Astrocyte (in vitro differentiated cells and primary cell): Measurements from ENCODE around the gene NRG2. TPM values are rescaled to one million over a fixed set of nuclear protein-coding genes. Genes with fewer than 3 reads are reported as not detected.

Source experiments
- DNase-seq: peaks from one replicate; pipeline ENCODE4 v3.0.0-alpha.2; 2010; ENCODE audit warnings: low read depth
- FAIRE-seq: peaks from 2 replicates; lab custom pipeline; 2011; peaks lifted over from hg19 to GRCh38; lab: Jason Lieb, UNC
- H2AFZ ChIP-seq: 2 replicates; pipeline ENCODE4 v1.6.0; 2012; ENCODE audit warnings: low read depth, low read length, inconsistent platforms
- H3K27ac ChIP-seq: 2 replicates; pipeline ENCODE4 v1.5.1; 2011; ENCODE audit warnings: low read depth, low read length, inconsistent platforms
- H3K27me3 ChIP-seq: 2 replicates; pipeline ENCODE4 v1.6.0; 2011; ENCODE audit warnings: low read length, inconsistent platforms; ENCODE audit not compliant: insufficient read depth
- H3K36me3 ChIP-seq: 2 replicates; pipeline ENCODE4 v1.5.1; 2011; ENCODE audit warnings: low read length, inconsistent platforms; ENCODE audit not compliant: insufficient read depth
- H3K4me1 ChIP-seq: 2 replicates; pipeline ENCODE4 v1.5.1; 2011; ENCODE audit warnings: low read length, inconsistent platforms; ENCODE audit not compliant: insufficient read depth
- H3K4me2 ChIP-seq: 2 replicates; pipeline ENCODE4 v1.6.0; 2012; ENCODE audit warnings: low read length, inconsistent platforms
- H3K4me3 ChIP-seq: 2 replicates; pipeline ENCODE4 v1.5.1; 2011; ENCODE audit warnings: low read depth, mild to moderate bottlenecking, low read length, inconsistent platforms; ENCODE audit not compliant: insufficient read depth
- H3K79me2 ChIP-seq: 2 replicates; pipeline ENCODE4 v1.6.0; 2012; ENCODE audit warnings: mild to moderate bottlenecking, low read length, inconsistent platforms; ENCODE audit not compliant: insufficient read depth
- H3K9ac ChIP-seq: 2 replicates; pipeline ENCODE4 v1.6.0; 2012; ENCODE audit warnings: mild to moderate bottlenecking, low read length, inconsistent platforms
- H3K9me3 ChIP-seq: 2 replicates; pipeline ENCODE4 v1.5.1; 2012; ENCODE audit warnings: low read depth, mild to moderate bottlenecking, low read length, inconsistent platforms; ENCODE audit not compliant: insufficient read depth
- H4K20me1 ChIP-seq: 2 replicates; pipeline ENCODE4 v1.6.0; 2012; ENCODE audit warnings: low read length, inconsistent platforms; ENCODE audit not compliant: insufficient read depth
- H3K27ac Mint-ChIP-seq: one replicate; pipeline ENCODE4 v1.8.0; 2021; ENCODE audit warnings: mild to moderate bottlenecking, mixed read lengths; ENCODE audit not compliant: unreplicated experiment
- H3K27me3 Mint-ChIP-seq: one replicate; pipeline ENCODE4 v1.8.0; 2021; ENCODE audit warnings: low read depth, mixed read lengths; ENCODE audit not compliant: unreplicated experiment
- H3K36me3 Mint-ChIP-seq: one replicate; pipeline ENCODE4 v1.8.0; 2021; ENCODE audit warnings: low read depth, mixed read lengths; ENCODE audit not compliant: unreplicated experiment
- H3K4me1 Mint-ChIP-seq: one replicate; pipeline ENCODE4 v1.8.0; 2021; ENCODE audit warnings: low read depth, mixed read lengths; ENCODE audit not compliant: unreplicated experiment
- H3K4me3 Mint-ChIP-seq: one replicate; pipeline ENCODE4 v1.8.0; 2021; ENCODE audit warnings: mild to moderate bottlenecking, moderate library complexity, mixed read lengths; ENCODE audit not compliant: unreplicated experiment
- H3K9me3 Mint-ChIP-seq: one replicate; pipeline ENCODE4 v1.8.0; 2021; ENCODE audit warnings: mild to moderate bottlenecking, mixed read lengths; ENCODE audit not compliant: unreplicated experiment
- EZH2 ChIP-seq: IDR thresholded peaks from 2 replicates; pipeline ENCODE4 v1.6.1; 2012; ENCODE audit warnings: mild to moderate bottlenecking, low read length, inconsistent platforms; ENCODE audit not compliant: insufficient read depth
- total RNA-seq: library from RNA; stranded (reverse); gene quantifications from 2 replicates; pipeline ENCODE4 v1.2.1, GENCODE V29; 2021
- TF ChIP-seq, protein P1 (sequence below): IDR thresholded peaks from 2 replicates; pipeline ENCODE4 v1.5.1; 2011; ENCODE audit warnings: low read depth, mild to moderate bottlenecking, inconsistent platforms, low read length, moderate library complexity; ENCODE audit not compliant: insufficient read depth

NRG2 gene
- total RNA-seq, 1 donor from 2014 or later = 0.54 TPM

DNA sequence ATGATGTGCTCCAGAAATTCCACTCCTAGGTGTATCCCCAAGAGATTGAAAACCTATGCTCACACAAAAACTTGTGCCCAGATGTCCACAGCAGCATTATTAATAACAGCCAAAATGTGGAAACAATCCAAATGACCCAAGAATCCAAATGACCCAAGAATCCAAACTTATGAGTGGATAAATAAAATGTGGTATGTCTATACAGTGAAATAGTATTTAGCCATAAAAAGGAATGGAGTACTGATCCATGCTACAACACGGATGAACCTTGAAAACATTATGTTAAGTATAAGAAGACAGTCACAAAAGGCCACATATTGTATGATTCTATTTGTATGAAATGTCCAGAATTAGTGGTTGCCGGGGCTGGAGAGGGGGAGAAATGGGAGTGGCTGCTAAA, 167.1 kb downstream of the NRG2 start:
- FAIRE-seq (no peak), DNase-seq (no peak)
- no peaks in the 10 kb centered on the region for H3K4me1 Mint-ChIP-seq
- H3K27me3 ChIP-seq = no peaks in the 10 kb centered on the region
- no peak overlapping the region for H3K9ac ChIP-seq
- H3K27ac ChIP-seq = no peak overlapping the region
- no peaks in the 10 kb centered on the region for H3K4me1 ChIP-seq
- H4K20me1 ChIP-seq = no peaks in the 10 kb centered on the region
- no peaks in the 10 kb centered on the region for H3K36me3 Mint-ChIP-seq
- H3K4me3 Mint-ChIP-seq = no peak overlapping the region
- H3K36me3 ChIP-seq = no peaks in the 10 kb centered on the region
- H3K27me3 Mint-ChIP-seq = peaks cover 51% of the 10 kb centered on the region
- no peaks in the 10 kb centered on the region for H3K9me3 ChIP-seq
- no peak for TF ChIP-seq EZH2
- TF ChIP-seq, protein P1, sequence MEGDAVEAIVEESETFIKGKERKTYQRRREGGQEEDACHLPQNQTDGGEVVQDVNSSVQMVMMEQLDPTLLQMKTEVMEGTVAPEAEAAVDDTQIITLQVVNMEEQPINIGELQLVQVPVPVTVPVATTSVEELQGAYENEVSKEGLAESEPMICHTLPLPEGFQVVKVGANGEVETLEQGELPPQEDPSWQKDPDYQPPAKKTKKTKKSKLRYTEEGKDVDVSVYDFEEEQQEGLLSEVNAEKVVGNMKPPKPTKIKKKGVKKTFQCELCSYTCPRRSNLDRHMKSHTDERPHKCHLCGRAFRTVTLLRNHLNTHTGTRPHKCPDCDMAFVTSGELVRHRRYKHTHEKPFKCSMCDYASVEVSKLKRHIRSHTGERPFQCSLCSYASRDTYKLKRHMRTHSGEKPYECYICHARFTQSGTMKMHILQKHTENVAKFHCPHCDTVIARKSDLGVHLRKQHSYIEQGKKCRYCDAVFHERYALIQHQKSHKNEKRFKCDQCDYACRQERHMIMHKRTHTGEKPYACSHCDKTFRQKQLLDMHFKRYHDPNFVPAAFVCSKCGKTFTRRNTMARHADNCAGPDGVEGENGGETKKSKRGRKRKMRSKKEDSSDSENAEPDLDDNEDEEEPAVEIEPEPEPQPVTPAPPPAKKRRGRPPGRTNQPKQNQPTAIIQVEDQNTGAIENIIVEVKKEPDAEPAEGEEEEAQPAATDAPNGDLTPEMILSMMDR = no peak
- H2AFZ ChIP-seq = no peak overlapping the region
- no peak overlapping the region for H3K4me2 ChIP-seq
- no peak overlapping the region for H3K27ac Mint-ChIP-seq
- no peak overlapping the region for H3K4me3 ChIP-seq
- no peaks in the 10 kb centered on the region for H3K79me2 ChIP-seq
- no peaks in the 10 kb centered on the region for H3K9me3 Mint-ChIP-seq

DNA sequence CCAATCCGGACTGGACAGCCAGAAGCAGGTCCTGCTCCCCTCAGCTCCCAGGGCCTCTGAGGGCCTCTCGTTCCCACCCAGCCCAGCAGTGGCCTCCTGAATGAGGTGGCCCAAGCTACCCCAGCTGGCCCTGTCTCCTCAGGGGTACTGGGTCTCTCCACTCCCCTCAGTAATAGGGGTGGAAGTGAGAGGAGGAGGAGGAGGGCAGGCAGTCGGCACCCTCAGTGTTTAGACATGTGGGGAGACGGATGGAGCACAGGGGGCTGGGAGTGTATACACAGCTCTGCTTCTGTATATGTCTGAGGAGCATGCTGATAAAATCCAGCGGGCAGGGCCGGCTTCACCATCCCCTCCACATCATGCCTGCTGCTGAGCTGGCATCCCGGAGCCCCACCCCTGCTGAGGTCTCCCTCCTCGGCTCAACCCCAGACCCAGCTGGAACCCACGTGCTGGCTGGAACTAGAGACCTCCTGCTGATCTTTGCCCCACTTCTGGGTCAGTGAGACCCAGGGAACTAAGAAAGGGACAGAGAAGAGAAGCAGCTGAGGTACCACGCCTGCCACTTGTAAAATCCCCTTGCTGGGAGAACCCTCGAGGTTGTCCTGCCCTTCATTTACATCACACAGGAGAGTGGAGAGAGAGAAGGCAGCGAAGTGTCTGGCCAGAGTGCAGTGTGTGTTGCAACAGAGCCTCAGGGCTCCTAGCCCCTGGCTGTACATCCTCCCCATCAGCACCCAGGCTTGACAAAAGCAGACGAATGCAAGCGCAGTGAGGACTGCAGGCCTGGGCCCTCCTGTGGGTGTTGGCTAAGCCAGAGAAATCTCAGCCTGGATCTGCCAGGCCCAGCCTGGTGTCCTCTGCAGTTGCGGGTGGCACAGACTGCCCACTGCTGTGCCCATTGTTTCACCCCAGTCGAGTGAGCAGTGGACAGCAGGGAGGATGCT, 170.0 kb downstream of the NRG2 start:
- TF ChIP-seq, protein P1 = no peak
- TF ChIP-seq EZH2 = no peak
- Mint-ChIP-seq H3K27ac (no peak overlapping the region), H3K4me1 (no peaks in the 10 kb centered on the region), H3K9me3 (no peaks in the 10 kb centered on the region), H3K4me3 (no peak overlapping the region), H3K36me3 (no peaks in the 10 kb centered on the region), H3K27me3 (peaks cover 59% of the 10 kb centered on the region)
- DNase-seq = no peak
- H3K27ac ChIP-seq = no peak overlapping the region
- H4K20me1 ChIP-seq = no peaks in the 10 kb centered on the region
- H3K79me2 ChIP-seq = no peaks in the 10 kb centered on the region
- no peaks in the 10 kb centered on the region for H3K4me1 ChIP-seq
- H3K27me3 ChIP-seq = no peaks in the 10 kb centered on the region
- H3K9me3 ChIP-seq = no peaks in the 10 kb centered on the region
- H3K4me2 ChIP-seq = no peak overlapping the region
- H2AFZ ChIP-seq = no peak overlapping the region
- no peak overlapping the region for H3K9ac ChIP-seq
- H3K36me3 ChIP-seq = no peaks in the 10 kb centered on the region
- no peak for FAIRE-seq
- H3K4me3 ChIP-seq = no peak overlapping the region
